ENCODE results near the gene PROSER3.

GRCh38 chr19:35807633-35808032, 49.7 kb downstream of the PROSER3 start:
- TF ChIP-seq, protein P1, sequence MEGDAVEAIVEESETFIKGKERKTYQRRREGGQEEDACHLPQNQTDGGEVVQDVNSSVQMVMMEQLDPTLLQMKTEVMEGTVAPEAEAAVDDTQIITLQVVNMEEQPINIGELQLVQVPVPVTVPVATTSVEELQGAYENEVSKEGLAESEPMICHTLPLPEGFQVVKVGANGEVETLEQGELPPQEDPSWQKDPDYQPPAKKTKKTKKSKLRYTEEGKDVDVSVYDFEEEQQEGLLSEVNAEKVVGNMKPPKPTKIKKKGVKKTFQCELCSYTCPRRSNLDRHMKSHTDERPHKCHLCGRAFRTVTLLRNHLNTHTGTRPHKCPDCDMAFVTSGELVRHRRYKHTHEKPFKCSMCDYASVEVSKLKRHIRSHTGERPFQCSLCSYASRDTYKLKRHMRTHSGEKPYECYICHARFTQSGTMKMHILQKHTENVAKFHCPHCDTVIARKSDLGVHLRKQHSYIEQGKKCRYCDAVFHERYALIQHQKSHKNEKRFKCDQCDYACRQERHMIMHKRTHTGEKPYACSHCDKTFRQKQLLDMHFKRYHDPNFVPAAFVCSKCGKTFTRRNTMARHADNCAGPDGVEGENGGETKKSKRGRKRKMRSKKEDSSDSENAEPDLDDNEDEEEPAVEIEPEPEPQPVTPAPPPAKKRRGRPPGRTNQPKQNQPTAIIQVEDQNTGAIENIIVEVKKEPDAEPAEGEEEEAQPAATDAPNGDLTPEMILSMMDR (IDR thresholded peaks at IDR 0.05): no peak
- TF ChIP-seq POLR2A (IDR thresholded peaks at IDR 0.05) (no peak), POLR2AphosphoS5 (IDR thresholded peaks at IDR 0.05) (no peak)

All from suprapubic skin (tissue), 4 donors.